Left lung (tissue), 10 donors: ENCODE measurements around the gene COPG1. TPM values are rescaled to one million over a fixed set of nuclear protein-coding genes. Genes with fewer than 3 reads are reported as not detected.

Source experiments
- ATAC-seq: fragments of 200-7000 bp; cut with Tn5 transposase; one replicate; pipeline ENCODE4 v1.9.1; 2020; ENCODE audit warnings: moderate library complexity
- DNase-seq, 4 donors: peaks; one replicate each; pipeline ENCODE4 v3.0.0-alpha.2; 2013 to 2020
- H3K27ac ChIP-seq, 2 donors: fragments of 200-600 bp; sonication (generic) in 1 of 2; one replicate each; pipeline versions ENCODE4 v1.5.0 to v1.8.0; 2020 to 2021
- H3K27me3 ChIP-seq, 2 donors: fragments of 200-600 bp; sonication (generic) in 1 of 2; one replicate each; pipeline versions ENCODE4 v1.5.0 to v1.8.0; 2020 to 2021
- H3K36me3 ChIP-seq, 2 donors: fragments of 200-600 bp; sonication (generic) in 1 of 2; one replicate each; pipeline versions ENCODE4 v1.5.0 to v1.8.0; 2020 to 2021
- H3K4me1 ChIP-seq, 2 donors: fragments of 200-600 bp; one replicate each; pipeline ENCODE4 v1.8.0; 2021
- H3K4me3 ChIP-seq, 2 donors: fragments of 200-600 bp; sonication (generic) in 1 of 2; one replicate each; pipeline versions ENCODE4 v1.5.0 to v1.8.0; 2020 to 2021; ENCODE audit warnings: mild to moderate bottlenecking in 1 of 2
- H3K9me3 ChIP-seq, 2 donors: fragments of 200-600 bp; sonication (generic) in 1 of 2; one replicate each; pipeline versions ENCODE4 v1.5.0 to v1.8.0; 2020 to 2021
- CTCF ChIP-seq, 2 donors: fragments of 200-600 bp; sonication (generic) in 1 of 2; IDR thresholded peaks; one replicate each; pipeline versions ENCODE4 v1.5.0 to v1.8.0; 2021; ENCODE audit warnings: antibody characterized with exemption in 2 of 2
- intact Hi-C, 2 donors: fragments of 100-400 bp; cut with DNase I; formaldehyde crosslinking; loops; one replicate each; pipeline versions ENCODE4 v1.11.2 to v1.14.2; 2022
- polyA plus RNA-seq, 6 donors: library from polyadenylated mRNA; unstranded; fragments of 120-200 nt; gene quantifications; one replicate each; pipeline ENCODE4 v1.2.1, GENCODE V29; 2013; ENCODE audit not compliant: insufficient read length in 6 of 6
- total RNA-seq, 2 donors: library from RNA; stranded (reverse); fragmentation: NEBNext Ultra II Directional; extraction: Animal tissue kit (Norgen Biotek cat#: 25700); gene quantifications; one replicate each; pipeline ENCODE4 v1.2.1, GENCODE V29; 2021
- donor health status: DM: no; HTN: yes; CAD: no.
- donor health status: DM: no; HTN: no; CAD: no.

Gene COPG1
- total and polyA plus RNA-seq, 8 donors: 138 to 231 (median 163) TPM

GRCh38 chr3:129317014-129317771 lies 67.8 kb downstream of the COPG1 start:
- peaks cover 13 to 31% of the 10 kb centered on the region in 2 donors for H3K4me1 ChIP-seq
- peak overlapping the region; percentile 87 to 91 for H3K4me3 ChIP-seq

GRCh38 chr3:129317848-129318247 lies 68.4 kb downstream of the COPG1 start:
- Histone ChIP-seq H3K27ac (no peak overlapping the region), H3K4me1 (peaks cover 13 to 31% of the 10 kb centered on the region in 2 donors), H3K9me3 (no peaks in the 10 kb centered on the region), H3K36me3 (no peaks in the 10 kb centered on the region), H3K4me3 (no peak overlapping the region), H3K27me3 (no peaks in the 10 kb centered on the region)
- ATAC-seq (no peak), DNase-seq (no peak)
- intact Hi-C loops: no loop called here
- no peak for TF ChIP-seq CTCF (IDR thresholded peaks at IDR 0.05)

More at GRCh38 chr3:129317014-129317771, 67.8 kb downstream of the COPG1 start:
- Histone ChIP-seq H3K27me3 (no peaks in the 10 kb centered on the region), H3K9me3 (no peaks in the 10 kb centered on the region), H3K27ac (peak overlapping the region; percentile 86 to 87), H3K36me3 (no peaks in the 10 kb centered on the region)
- ATAC-seq: no peak
- no peak for TF ChIP-seq CTCF (IDR thresholded peaks at IDR 0.05)
- intact Hi-C loops: no loop called here
- DNase-seq: peak in 1 of 4 donors; percentile 64

- no peak overlapping the region for H3K4me3 ChIP-seq
- no peaks in the 10 kb centered on the region for H3K9me3 ChIP-seq
- ATAC-seq (no peak), DNase-seq (peak in 1 of 4 donors; percentile 74)
- H3K27ac ChIP-seq: no peak overlapping the region
- no peaks in the 10 kb centered on the region for H3K36me3 ChIP-seq
- no peak for TF ChIP-seq CTCF (IDR thresholded peaks at IDR 0.05)
- intact Hi-C loops: no loop called here
- H3K27me3 ChIP-seq: no peaks in the 10 kb centered on the region
- H3K4me1 ChIP-seq: peaks cover 13 to 24% of the 10 kb centered on the region in 2 donors
These were observed 69.5 kb downstream of the COPG1 start for GRCh38 chr3:129318921-129319320.

GRCh38 chr3:129320261-129320660 lies 70.9 kb downstream of the COPG1 start:
- no peak for ATAC-seq
- Histone ChIP-seq H3K36me3 (no peaks in the 10 kb centered on the region), H3K27ac (no peak overlapping the region), H3K27me3 (no peaks in the 10 kb centered on the region), H3K9me3 (no peaks in the 10 kb centered on the region), H3K4me3 (no peak overlapping the region), H3K4me1 (peaks cover 4 to 12% of the 10 kb centered on the region in 2 donors)
- intact Hi-C loops: no loop called here
- no peak for DNase-seq
- no peak for TF ChIP-seq CTCF (IDR thresholded peaks at IDR 0.05)

GRCh38 chr3:129320825-129321487 lies 71.5 kb downstream of the COPG1 start:
- Histone ChIP-seq H3K4me3 (no peak overlapping the region), H3K9me3 (no peaks in the 10 kb centered on the region), H3K27ac (no peak overlapping the region), H3K27me3 (no peaks in the 10 kb centered on the region), H3K4me1 (peaks cover 4 to 12% of the 10 kb centered on the region in 2 donors), H3K36me3 (no peaks in the 10 kb centered on the region)
- intact Hi-C loops: no loop called here
- no peak for TF ChIP-seq CTCF (IDR thresholded peaks at IDR 0.05)
- no peak for ATAC-seq
- DNase-seq: no peak
